Measurements from ENCODE around the gene CPN2.

The CPN2 gene

GRCh38 chr3:194351080-194351672 lies at the start of gene CPN2:
Gene CPN2, minus strand, starts transcription at chr3:194351328. Its CDS starts 8,626 bp downstream, at chr3:194342702.
- H3K27ac ChIP-seq, result peak within 1 kb of the TSS in 3 of 21 experiments; percentile 20 to 49 (median 22)
- H3K4me3 ChIP-seq, result no peak within 1 kb of the TSS

GRCh38 chr3:194399874-194400411 lies 48.8 kb upstream of the CPN2 start:
- H3K27ac ChIP-seq, result no peak overlapping the region
- no peak overlapping the region for H3K4me3 ChIP-seq

- peak within 1 kb of the TSS in 1 of 21 experiments; percentile 37 for H3K27ac ChIP-seq
- peak within 1 kb of the TSS in 4 of 7 experiments; percentile 7 to 34 (median 22) for H3K4me3 ChIP-seq
These were observed 48.0 kb upstream of the CPN2 start, which contains the start of gene GP5 for GRCh38 chr3:194399166-194399565. Gene GP5, minus strand, starts transcription at chr3:194399266. Its CDS starts 984 bp downstream, at chr3:194398282.

GRCh38 chr3:194397757-194398312 lies 46.7 kb upstream of the CPN2 start:
- H3K27ac ChIP-seq, result peak overlapping the region in 2 of 21 experiments; percentile 37 to 70
- peak overlapping the region in 6 of 7 experiments; percentile 4 to 34 (median 16) for H3K4me3 ChIP-seq

GRCh38 chr3:194396859-194397756 lies 46.0 kb upstream of the CPN2 start:
- peak overlapping the region in 14 of 21 experiments; percentile 29 to 85 (median 58) for H3K27ac ChIP-seq
- peak overlapping the region in 6 of 7 experiments; percentile 4 to 34 (median 16) for H3K4me3 ChIP-seq

GRCh38 chr3:194396539-194396858 lies 45.4 kb upstream of the CPN2 start:
- peak overlapping the region in 14 of 21 experiments; percentile 29 to 85 (median 58) for H3K27ac ChIP-seq
- peak overlapping the region in 5 of 7 experiments; percentile 3 to 34 (median 22) for H3K4me3 ChIP-seq

- Histone ChIP-seq H3K4me3 (peak overlapping the region in 3 of 7 experiments; percentile 4 to 33 (median 22)), H3K27ac (peak overlapping the region in 12 of 21 experiments; percentile 33 to 85 (median 62))
These were observed 44.8 kb upstream of the CPN2 start for GRCh38 chr3:194395778-194396538.

GRCh38 chr3:194395212-194395611 lies 44.1 kb upstream of the CPN2 start:
- peak overlapping the region in 6 of 21 experiments; percentile 33 to 85 (median 71) for H3K27ac ChIP-seq
- H3K4me3 ChIP-seq, result no peak overlapping the region

- no peak overlapping the region for H3K27ac ChIP-seq
- H3K4me3 ChIP-seq, result no peak overlapping the region
These were observed 41.4 kb upstream of the CPN2 start for GRCh38 chr3:194392576-194392975.

- H3K27ac ChIP-seq, result no peak overlapping the region
- no peak overlapping the region for H3K4me3 ChIP-seq
These were observed 39.7 kb upstream of the CPN2 start for GRCh38 chr3:194390835-194391234.

GRCh38 chr3:194389269-194389668 lies 38.1 kb upstream of the CPN2 start:
- Histone ChIP-seq H3K4me3 (no peak overlapping the region), H3K27ac (no peak overlapping the region)

- no peak overlapping the region for H3K27ac ChIP-seq
- no peak overlapping the region for H3K4me3 ChIP-seq
These were observed 36.8 kb upstream of the CPN2 start for GRCh38 chr3:194387926-194388418.

- Histone ChIP-seq H3K4me3 (no peak overlapping the region), H3K27ac (no peak overlapping the region)
These were observed 36.1 kb upstream of the CPN2 start for GRCh38 chr3:194387276-194387675.

GRCh38 chr3:194386648-194387047 lies 35.5 kb upstream of the CPN2 start:
- no peak overlapping the region for H3K4me3 ChIP-seq
- H3K27ac ChIP-seq, result no peak overlapping the region

GRCh38 chr3:194386066-194386465 lies 34.9 kb upstream of the CPN2 start:
- no peak overlapping the region for H3K4me3 ChIP-seq

GRCh38 chr3:194384569-194385001 lies 33.5 kb upstream of the CPN2 start:
- H3K4me3 ChIP-seq, result no peak overlapping the region
- no peak overlapping the region for H3K27ac ChIP-seq

More at GRCh38 chr3:194386066-194386465, 34.9 kb upstream of the CPN2 start:
- H3K27ac ChIP-seq, result no peak overlapping the region

GRCh38 chr3:194384156-194384555 lies 33.0 kb upstream of the CPN2 start:
- Histone ChIP-seq H3K27ac (no peak overlapping the region), H3K4me3 (no peak overlapping the region)

- no peak overlapping the region for H3K27ac ChIP-seq
- no peak overlapping the region for H3K4me3 ChIP-seq
These were observed 32.3 kb upstream of the CPN2 start for GRCh38 chr3:194383276-194383940.

- Histone ChIP-seq H3K27ac (no peak overlapping the region), H3K4me3 (no peak overlapping the region)
These were observed 31.7 kb upstream of the CPN2 start for GRCh38 chr3:194382892-194383223.
